ENCODE measurements around the gene SCN1A.

DNA sequence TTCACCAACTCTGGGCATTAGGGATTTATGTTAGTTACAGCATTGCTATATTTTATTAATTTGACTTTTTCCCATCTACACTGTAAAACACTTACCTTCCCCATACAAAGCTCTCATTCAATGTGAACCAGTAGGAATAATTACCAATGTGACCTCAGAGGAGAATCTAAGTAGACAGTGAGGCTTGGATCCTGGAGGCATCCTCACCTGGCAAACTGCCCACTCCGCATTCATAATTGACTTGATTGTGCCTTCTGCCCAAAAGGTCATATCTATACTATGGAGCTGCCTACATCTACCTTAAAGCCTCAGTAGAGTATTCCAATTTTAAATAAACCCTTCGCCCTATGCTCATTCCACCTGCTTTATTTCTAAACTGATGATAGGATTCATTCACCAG lies 45.4 kb upstream of the SCN1A start:
- TF ChIP-seq JUN (IDR thresholded peaks at IDR 0.05; ENCODE audit: borderline replicate concordance, insufficient read depth, insufficient read length, low read depth) (no peak), POLR2AphosphoS5 (IDR thresholded peaks at IDR 0.05; ENCODE audit: insufficient read depth, low read depth, low read length) (no peak), EZH2 (IDR thresholded peaks at IDR 0.05; ENCODE audit: borderline replicate concordance, low read depth, low read length, severe bottlenecking) (no peak), POLR2A (IDR thresholded peaks at IDR 0.05; ENCODE audit: low read depth, low read length) (no peak)
- TF ChIP-seq, protein P1, sequence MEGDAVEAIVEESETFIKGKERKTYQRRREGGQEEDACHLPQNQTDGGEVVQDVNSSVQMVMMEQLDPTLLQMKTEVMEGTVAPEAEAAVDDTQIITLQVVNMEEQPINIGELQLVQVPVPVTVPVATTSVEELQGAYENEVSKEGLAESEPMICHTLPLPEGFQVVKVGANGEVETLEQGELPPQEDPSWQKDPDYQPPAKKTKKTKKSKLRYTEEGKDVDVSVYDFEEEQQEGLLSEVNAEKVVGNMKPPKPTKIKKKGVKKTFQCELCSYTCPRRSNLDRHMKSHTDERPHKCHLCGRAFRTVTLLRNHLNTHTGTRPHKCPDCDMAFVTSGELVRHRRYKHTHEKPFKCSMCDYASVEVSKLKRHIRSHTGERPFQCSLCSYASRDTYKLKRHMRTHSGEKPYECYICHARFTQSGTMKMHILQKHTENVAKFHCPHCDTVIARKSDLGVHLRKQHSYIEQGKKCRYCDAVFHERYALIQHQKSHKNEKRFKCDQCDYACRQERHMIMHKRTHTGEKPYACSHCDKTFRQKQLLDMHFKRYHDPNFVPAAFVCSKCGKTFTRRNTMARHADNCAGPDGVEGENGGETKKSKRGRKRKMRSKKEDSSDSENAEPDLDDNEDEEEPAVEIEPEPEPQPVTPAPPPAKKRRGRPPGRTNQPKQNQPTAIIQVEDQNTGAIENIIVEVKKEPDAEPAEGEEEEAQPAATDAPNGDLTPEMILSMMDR (IDR thresholded peaks at IDR 0.05; ENCODE audit: extremely low read depth in 1 of 2, insufficient read depth in 1 of 2, low read depth in 1 of 2, low read length in 2 of 2): no peak
- TF ChIP-seq, protein P2, sequence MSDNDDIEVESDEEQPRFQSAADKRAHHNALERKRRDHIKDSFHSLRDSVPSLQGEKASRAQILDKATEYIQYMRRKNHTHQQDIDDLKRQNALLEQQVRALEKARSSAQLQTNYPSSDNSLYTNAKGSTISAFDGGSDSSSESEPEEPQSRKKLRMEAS (IDR thresholded peaks at IDR 0.05; ENCODE audit: insufficient read depth, insufficient read length): no peak

All from endothelial cell of umbilical vein (primary cell).